Liver (tissue), 3 donors: ENCODE measurements around the gene TVP23A.

Experiments used
- EGR1 ChIP-seq, 2 donors: IDR thresholded peaks; 2 replicates each; pipeline ENCODE4 v1.6.1; 2016 to 2018; ENCODE audit warnings: antibody characterized with exemption in 2 of 2, low read depth in 2 of 2
- GABPA ChIP-seq, 2 donors: IDR thresholded peaks in 1 of 2; conservative IDR thresholded peaks in 1 of 2; 2 replicates each; pipeline ENCODE4 v1.6.1; 2016; ENCODE audit warnings: antibody characterized with exemption in 2 of 2, mild to moderate bottlenecking in 1 of 2, moderate library complexity in 1 of 2
- HNF4A ChIP-seq, 2 donors: conservative IDR thresholded peaks; 2 replicates each; pipeline ENCODE4 v1.6.1; 2016; ENCODE audit warnings: antibody characterized with exemption in 2 of 2, mild to moderate bottlenecking in 2 of 2
- JUND ChIP-seq, 2 donors: IDR thresholded peaks; 2 replicates each; pipeline ENCODE4 v1.6.1; 2016; ENCODE audit warnings: antibody characterized with exemption in 2 of 2
- RAD21 ChIP-seq, 2 donors: IDR thresholded peaks; 2 replicates each; pipeline ENCODE4 v1.6.1; 2016; ENCODE audit warnings: antibody characterized with exemption in 2 of 2, mild to moderate bottlenecking in 2 of 2
- RXRA ChIP-seq, 2 donors: IDR thresholded peaks; 2 replicates each; pipeline ENCODE4 v1.6.1; 2017 to 2018; ENCODE audit warnings: antibody characterized with exemption in 2 of 2, mild to moderate bottlenecking in 1 of 2
- SP1 ChIP-seq: IDR thresholded peaks from 2 replicates; pipeline ENCODE4 v1.6.1; 2018; ENCODE audit warnings: antibody characterized with exemption, mild to moderate bottlenecking
- TAF1 ChIP-seq: conservative IDR thresholded peaks from 2 replicates; pipeline ENCODE4 v1.6.1; 2016; ENCODE audit warnings: antibody characterized with exemption, mild to moderate bottlenecking
- YY1 ChIP-seq: IDR thresholded peaks from 2 replicates; pipeline ENCODE4 v1.6.1; 2016; ENCODE audit warnings: antibody characterized with exemption, mild to moderate bottlenecking
- TF ChIP-seq, protein P1 (sequence below): fragments of 150-350 bp; IDR thresholded peaks from 2 replicates; pipeline ENCODE4 v1.5.1; 2017; ENCODE audit warnings: improper control_type of control experiment, low read depth, low read length; ENCODE audit not compliant: missing input control
- TF ChIP-seq, protein P2 (sequence below): IDR thresholded peaks from 2 replicates; pipeline ENCODE4 v1.6.1; 2016; ENCODE audit warnings: antibody characterized with exemption, mild to moderate bottlenecking
- TF ChIP-seq, protein P3 (sequence below): IDR thresholded peaks from 2 replicates; pipeline ENCODE4 v1.6.1; 2016; ENCODE audit warnings: antibody characterized with exemption
- TF ChIP-seq, protein P4 (sequence below): IDR thresholded peaks from 2 replicates; pipeline ENCODE4 v1.6.1; 2016; ENCODE audit warnings: antibody characterized with exemption
- TF ChIP-seq, protein P5 (sequence below): IDR thresholded peaks from 2 replicates; pipeline ENCODE4 v1.6.1; 2016; ENCODE audit warnings: antibody characterized with exemption
- donor health status: healthy.
- donor health status: healthy.

DNA sequence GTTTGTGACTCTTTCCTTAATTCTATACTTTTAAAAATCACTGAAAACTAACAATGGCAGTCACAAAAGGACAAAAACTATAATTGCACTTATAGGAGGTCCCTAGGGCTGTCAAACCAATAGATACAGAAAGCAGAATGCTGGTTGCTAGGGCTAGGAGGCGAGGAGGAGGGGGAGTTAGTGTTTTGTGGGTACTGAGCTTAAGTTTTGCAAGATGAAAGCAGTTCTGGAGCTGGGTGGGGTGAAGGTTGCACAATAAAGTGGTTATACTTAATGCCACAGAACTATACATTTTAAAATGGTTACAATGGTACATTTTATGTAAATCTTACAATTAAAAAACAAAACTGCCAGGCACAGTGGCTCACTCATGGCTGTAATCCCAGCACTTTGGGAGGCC is 47.7 kb downstream of the TVP23A start:
- TF ChIP-seq GABPA (IDR thresholded peaks at IDR 0.05 in 1 of 2, conservative IDR thresholded peaks at IDR 0.05 in 1 of 2) (no peak), TAF1 (no peak), JUND (IDR thresholded peaks at IDR 0.05) (no peak), RXRA (IDR thresholded peaks at IDR 0.05) (no peak), SP1 (no peak), YY1 (no peak), HNF4A (conservative IDR thresholded peaks at IDR 0.05) (no peak), RAD21 (IDR thresholded peaks at IDR 0.05) (no peak), EGR1 (IDR thresholded peaks at IDR 0.05; ENCODE audit: low read depth in 2 of 2) (no peak)
- TF ChIP-seq, protein P1, sequence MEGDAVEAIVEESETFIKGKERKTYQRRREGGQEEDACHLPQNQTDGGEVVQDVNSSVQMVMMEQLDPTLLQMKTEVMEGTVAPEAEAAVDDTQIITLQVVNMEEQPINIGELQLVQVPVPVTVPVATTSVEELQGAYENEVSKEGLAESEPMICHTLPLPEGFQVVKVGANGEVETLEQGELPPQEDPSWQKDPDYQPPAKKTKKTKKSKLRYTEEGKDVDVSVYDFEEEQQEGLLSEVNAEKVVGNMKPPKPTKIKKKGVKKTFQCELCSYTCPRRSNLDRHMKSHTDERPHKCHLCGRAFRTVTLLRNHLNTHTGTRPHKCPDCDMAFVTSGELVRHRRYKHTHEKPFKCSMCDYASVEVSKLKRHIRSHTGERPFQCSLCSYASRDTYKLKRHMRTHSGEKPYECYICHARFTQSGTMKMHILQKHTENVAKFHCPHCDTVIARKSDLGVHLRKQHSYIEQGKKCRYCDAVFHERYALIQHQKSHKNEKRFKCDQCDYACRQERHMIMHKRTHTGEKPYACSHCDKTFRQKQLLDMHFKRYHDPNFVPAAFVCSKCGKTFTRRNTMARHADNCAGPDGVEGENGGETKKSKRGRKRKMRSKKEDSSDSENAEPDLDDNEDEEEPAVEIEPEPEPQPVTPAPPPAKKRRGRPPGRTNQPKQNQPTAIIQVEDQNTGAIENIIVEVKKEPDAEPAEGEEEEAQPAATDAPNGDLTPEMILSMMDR: no peak
- TF ChIP-seq, protein P2, sequence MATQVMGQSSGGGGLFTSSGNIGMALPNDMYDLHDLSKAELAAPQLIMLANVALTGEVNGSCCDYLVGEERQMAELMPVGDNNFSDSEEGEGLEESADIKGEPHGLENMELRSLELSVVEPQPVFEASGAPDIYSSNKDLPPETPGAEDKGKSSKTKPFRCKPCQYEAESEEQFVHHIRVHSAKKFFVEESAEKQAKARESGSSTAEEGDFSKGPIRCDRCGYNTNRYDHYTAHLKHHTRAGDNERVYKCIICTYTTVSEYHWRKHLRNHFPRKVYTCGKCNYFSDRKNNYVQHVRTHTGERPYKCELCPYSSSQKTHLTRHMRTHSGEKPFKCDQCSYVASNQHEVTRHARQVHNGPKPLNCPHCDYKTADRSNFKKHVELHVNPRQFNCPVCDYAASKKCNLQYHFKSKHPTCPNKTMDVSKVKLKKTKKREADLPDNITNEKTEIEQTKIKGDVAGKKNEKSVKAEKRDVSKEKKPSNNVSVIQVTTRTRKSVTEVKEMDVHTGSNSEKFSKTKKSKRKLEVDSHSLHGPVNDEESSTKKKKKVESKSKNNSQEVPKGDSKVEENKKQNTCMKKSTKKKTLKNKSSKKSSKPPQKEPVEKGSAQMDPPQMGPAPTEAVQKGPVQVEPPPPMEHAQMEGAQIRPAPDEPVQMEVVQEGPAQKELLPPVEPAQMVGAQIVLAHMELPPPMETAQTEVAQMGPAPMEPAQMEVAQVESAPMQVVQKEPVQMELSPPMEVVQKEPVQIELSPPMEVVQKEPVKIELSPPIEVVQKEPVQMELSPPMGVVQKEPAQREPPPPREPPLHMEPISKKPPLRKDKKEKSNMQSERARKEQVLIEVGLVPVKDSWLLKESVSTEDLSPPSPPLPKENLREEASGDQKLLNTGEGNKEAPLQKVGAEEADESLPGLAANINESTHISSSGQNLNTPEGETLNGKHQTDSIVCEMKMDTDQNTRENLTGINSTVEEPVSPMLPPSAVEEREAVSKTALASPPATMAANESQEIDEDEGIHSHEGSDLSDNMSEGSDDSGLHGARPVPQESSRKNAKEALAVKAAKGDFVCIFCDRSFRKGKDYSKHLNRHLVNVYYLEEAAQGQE: no peak
- TF ChIP-seq, protein P3, sequence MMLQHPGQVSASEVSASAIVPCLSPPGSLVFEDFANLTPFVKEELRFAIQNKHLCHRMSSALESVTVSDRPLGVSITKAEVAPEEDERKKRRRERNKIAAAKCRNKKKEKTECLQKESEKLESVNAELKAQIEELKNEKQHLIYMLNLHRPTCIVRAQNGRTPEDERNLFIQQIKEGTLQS: no peak
- TF ChIP-seq, protein P4, sequence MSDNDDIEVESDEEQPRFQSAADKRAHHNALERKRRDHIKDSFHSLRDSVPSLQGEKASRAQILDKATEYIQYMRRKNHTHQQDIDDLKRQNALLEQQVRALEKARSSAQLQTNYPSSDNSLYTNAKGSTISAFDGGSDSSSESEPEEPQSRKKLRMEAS: no peak
- TF ChIP-seq, protein P5, sequence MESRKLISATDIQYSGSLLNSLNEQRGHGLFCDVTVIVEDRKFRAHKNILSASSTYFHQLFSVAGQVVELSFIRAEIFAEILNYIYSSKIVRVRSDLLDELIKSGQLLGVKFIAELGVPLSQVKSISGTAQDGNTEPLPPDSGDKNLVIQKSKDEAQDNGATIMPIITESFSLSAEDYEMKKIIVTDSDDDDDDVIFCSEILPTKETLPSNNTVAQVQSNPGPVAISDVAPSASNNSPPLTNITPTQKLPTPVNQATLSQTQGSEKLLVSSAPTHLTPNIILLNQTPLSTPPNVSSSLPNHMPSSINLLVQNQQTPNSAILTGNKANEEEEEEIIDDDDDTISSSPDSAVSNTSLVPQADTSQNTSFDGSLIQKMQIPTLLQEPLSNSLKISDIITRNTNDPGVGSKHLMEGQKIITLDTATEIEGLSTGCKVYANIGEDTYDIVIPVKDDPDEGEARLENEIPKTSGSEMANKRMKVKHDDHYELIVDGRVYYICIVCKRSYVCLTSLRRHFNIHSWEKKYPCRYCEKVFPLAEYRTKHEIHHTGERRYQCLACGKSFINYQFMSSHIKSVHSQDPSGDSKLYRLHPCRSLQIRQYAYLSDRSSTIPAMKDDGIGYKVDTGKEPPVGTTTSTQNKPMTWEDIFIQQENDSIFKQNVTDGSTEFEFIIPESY: no peak
